Measurements from ENCODE around the gene TMEM97.

TMEM97 gene

DNA sequence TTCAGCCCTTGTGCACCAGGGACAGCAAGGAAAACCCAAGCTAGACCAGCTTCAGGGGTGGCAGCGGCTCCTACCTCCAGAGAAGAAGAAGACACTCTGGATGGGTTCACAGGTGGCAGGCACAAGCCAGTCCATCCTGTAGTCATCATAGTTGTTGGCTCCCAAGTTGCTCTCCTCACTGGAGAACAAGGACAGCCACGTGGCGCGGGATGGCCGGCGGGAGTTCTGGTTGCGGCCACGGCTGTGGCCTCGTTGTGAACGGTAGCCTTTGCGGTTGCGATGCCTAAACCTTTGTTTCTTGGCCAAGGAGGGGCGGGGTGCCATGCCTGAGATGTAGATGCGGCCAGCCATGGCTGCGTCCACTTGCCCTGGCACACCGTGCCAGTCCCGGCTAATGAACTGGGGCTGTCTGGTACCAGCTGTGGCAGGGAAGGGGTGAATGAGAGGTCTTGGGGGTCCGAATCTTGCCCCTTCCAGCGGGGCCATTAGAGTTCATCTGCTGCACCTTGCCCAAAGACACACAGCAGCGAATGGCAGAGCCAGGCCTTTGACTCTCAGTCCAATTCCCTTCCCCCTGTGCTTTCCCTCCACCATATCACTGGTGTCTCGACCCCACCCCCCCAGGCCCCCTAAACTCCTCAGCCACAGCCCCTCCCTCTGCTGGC is 48.8 kb downstream of the TMEM97 start:
- no peak for DNase-seq

DNA sequence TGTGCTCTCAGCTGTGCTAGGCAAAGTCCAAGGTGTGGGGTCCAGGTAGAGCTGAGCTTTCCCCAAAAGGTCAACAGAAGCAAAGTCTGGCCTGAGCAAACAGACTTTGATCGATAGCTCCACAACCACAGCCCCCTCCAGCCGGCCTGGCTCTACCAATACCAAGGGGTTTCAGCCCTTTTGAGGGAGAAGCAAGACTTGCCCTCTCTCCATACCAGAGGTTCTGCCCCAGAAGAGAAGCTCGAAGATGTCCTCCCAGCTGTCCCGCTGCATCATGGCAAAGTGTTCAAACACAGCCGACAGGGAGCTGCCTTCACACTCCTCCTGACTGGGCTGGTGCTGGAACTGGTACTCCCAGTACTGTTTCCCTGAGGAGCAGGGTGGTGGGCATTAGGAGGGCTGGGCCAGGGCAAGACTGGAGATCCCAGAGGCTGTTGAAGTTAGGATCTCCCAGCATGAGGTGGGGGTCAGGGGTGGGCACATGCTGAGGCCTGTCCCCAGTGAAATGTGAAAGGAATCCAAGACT is 49.4 kb downstream of the TMEM97 start:
- no peak for DNase-seq

DNA sequence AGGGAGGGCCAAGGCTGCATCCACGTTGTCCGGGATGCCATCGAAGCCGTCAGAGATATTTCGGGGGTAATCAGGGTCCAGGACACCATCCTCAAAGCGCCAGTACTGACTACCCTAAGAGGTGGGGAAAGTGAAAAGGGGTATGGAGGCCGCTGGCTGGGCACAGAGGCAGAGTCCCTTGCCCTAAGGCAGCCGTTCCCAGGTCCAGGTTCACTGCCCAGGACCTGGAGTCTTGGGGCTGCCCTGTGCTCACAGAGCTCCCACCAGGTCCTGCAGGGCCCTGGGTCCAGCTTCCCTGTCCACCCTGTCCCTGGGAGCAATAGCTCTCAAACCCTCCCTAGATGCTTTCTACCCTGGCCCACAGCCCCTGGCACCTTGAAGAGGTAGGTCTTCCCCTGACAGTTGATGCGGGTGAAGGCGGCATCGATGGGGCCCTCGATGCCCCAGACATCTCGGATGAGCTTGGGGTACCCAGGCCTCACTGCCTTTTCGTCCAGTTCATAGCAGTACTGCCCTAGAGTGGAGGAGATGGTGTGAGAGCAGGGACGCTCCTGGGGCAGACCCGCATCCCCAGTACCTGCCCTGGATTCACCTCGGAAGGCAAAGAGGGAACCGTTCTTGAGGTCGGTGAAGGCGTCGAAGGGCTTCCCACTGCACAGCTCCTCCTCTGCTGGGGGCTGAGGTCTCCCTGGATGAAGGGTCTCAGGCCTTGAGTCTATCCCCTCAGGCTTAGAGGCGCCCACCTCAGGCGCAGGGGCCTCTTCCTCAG is 50.1 kb downstream of the TMEM97 start:
- no peak for DNase-seq

DNA sequence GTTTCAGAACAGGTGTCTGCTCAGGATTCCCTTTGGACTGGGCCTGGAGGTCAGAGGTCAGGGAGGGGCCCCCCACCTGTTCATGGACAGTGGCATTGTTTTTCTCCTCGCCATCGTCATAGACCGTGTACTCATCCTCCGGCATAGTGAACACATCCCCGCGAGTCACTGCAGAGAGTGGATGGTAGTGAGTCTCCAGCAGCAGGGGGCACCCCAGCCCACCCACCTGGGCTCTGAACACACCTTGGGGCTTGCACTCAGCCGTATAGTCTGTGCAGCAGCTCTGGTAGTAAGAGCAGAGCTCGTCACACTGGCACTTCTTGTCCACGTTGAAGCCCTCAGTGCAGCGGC is 50.7 kb downstream of the TMEM97 start:
- DNase-seq = no peak

DNA sequence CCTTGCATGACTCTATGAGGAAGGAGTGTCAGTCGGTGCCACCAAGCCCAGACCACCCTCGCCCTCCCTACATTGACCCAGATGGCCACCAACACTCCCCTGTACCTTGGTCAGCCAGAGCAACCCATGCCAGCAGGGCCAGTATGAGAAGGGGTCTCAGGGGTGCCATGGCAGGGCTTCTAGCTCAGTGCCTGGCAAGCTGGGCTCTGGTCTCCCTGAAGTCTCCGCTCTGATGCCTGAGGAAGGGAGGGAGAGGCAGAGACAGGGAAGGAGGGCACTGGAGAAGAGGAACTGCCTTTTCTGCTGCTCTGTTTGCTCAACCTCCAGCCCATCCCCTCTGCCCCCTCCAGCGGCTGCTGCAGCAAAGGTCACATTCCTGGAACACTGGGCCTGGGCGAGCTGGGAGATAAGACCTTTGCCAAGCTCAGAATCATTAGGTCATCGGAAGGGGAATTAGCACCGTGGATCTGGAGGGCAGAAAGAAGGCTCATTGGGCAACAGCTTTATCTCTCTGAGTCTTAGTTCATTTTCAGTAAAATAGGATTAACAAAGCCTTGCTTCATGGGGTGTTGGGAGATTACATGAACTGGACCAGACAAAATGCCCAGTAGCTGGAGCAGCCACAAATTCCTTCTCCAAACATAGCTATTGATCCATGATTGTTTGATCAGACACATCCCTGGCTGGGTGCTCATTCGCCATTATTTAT is 51.2 kb downstream of the TMEM97 start, which contains the start of gene VTN:
Gene VTN, minus strand, starts transcription at position 273 of the 709 bp plus-strand sequence. Its CDS starts 104 bp downstream, at position 169.
- DNase-seq = no peak

DNA sequence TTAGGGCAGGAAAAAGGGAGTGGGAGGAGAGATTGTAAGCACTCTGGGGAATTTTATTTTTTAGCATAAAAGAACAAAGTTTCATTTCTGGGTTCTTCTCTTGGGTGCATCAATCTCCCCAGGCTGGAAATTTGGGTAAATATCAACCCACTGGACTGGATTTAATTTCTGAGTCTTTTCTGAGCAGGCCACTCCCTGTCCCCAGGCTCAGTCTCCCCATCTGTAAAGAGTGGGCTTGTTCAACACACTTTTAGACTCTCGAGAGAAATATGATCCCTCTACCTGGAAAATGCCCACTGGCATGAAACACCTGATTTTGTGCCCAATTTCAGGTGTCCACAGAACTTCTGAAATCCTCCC is 51.7 kb downstream of the TMEM97 start:
- no peak for DNase-seq

DNA sequence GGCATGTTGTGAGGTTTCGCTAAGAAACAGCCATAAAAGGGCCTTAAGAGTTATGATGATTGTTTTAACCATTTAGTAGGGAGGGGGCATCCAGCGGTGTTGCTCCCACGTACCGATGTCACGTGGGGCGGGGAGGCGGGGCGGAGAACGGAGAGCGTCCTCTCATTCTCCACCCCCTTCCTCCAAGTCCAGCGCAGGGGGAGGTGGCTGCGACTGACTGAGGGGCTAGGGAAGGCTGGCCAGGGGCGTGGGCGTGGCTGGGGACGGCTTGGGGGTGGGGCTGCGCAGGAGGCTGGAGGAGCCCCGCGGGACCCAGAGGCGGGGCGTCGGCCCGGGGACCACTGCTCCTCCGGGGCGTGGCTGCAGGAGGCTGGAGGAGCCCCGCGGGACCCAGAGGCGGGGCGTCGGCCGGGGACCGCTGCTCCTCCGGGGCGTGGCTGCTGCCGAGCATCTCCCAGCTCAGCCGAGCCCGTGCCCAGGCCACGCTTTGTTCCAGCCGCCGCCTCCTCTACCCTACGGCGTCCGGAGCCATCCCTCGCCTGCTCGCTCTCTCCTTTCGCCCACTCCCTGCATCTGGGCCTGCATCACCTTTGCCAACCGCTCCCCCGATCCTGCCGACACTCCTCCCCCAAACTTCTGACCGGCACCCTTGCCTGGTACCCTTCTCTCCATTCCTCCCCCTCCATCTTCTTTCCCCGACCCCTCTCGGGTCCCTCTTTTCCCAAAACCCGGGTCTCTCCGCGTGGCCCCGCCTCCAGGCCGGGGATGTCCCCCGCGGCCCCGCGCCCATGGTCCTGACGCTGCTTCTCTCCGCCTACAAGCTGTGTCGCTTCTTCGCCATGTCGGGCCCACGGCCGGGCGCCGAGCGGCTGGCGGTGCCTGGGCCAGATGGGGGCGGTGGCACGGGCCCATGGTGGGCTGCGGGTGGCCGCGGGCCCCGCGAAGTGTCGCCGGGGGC is 52.5 kb downstream of the TMEM97 start, which contains the start of gene SARM1:
Gene SARM1, plus strand, starts transcription at position 450 of the 958 bp plus-strand sequence. Its CDS starts 339 bp downstream, at position 789.
- peak; percentile 68 for DNase-seq

DNA sequence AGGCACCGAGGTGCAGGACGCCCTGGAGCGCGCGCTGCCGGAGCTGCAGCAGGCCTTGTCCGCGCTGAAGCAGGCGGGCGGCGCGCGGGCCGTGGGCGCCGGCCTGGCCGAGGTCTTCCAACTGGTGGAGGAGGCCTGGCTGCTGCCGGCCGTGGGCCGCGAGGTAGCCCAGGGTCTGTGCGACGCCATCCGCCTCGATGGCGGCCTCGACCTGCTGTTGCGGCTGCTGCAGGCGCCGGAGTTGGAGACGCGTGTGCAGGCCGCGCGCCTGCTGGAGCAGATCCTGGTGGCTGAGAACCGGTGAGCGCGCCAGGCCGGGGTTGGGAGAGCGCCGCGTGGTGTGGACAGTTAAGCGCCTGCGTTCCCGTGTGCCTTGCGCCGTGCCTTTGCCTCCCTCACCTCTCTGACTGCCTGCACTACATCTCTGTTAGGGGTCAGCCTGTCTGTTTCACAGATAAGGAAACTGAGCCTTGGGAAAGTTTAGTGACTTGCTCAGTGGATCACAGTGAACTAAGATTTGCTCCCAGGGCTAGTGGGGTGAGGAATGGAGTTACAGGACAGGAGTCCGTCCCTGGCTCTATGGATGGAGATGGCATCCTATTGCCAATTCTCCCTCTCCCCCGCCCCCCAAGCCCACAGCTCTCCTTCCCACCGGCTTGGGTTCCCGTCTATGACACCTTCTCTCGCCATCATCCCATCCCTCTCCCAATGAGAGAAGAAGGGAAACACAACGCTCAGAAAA is 53.4 kb downstream of the TMEM97 start:
- no peak for DNase-seq

DNA sequence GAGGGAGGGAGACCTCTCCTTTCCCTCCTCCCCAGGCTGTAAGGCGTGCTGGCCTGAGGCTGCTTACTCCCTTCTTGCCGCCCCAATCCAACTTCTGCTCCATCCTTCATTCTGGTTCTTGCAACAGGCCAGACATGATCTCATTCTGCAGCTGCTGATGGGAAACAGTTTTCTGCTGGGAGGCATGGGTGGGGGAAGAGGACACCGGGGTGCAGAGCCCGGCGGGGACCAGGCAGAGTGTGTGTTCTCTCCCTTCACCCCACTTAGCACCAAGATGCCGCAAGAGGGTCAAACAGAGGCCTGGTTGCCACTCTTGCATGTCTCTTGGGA is 53.9 kb downstream of the TMEM97 start:
- DNase-seq = no peak
